ENCODE measurements around the gene BABAM2. TPM values are rescaled to one million over a fixed set of nuclear protein-coding genes. Genes with fewer than 3 reads are reported as not detected.

Gene BABAM2
- total and polyA plus RNA-seq, 2 experiments from 2014 or later, result 28.8 to 43.6 TPM

GRCh38 chr2:28300485-28301341 is 410.2 kb downstream of the BABAM2 start:
- peak; percentile 72 for DNase-seq (ENCODE audit: low spot score)
- no peak for TF ChIP-seq EZH2 (IDR thresholded peaks at IDR 0.05; ENCODE audit: borderline replicate concordance)
- H3K4me3 ChIP-seq, result no peak overlapping the region
- H3K9me2 ChIP-seq (replicated peaks; ENCODE audit: insufficient read depth), result no peaks in the 10 kb centered on the region
- H2AFZ ChIP-seq, result no peak overlapping the region
- H3K4me2 ChIP-seq, result peak overlapping the region; percentile 39
- H3K79me2 ChIP-seq, result no peaks in the 10 kb centered on the region
- H4K20me1 ChIP-seq (ENCODE audit: insufficient read depth, poor library complexity, severe bottlenecking), result no peaks in the 10 kb centered on the region
- peak overlapping the region; percentile 75 for H3K27ac ChIP-seq
- H3K27me3 ChIP-seq, result no peaks in the 10 kb centered on the region
- H3K4me1 ChIP-seq (ENCODE audit: insufficient read depth), result peaks cover 15% of the 10 kb centered on the region
- no peaks in the 10 kb centered on the region for H3K36me3 ChIP-seq (replicated peaks; ENCODE audit: insufficient read depth, low read depth)
- 45% methylated on average over 9 of the region's 9 CpGs for WGBS (ENCODE audit: low lambda C conversion rate, missing lambda C conversion rate)
- H3K9me3 ChIP-seq (ENCODE audit: low read depth), result peaks cover 10% of the 10 kb centered on the region

- Histone ChIP-seq H4K20me1 (ENCODE audit: insufficient read depth, poor library complexity, severe bottlenecking) (no peaks in the 10 kb centered on the region), H3K27ac (no peak overlapping the region), H3K4me1 (ENCODE audit: insufficient read depth) (peaks cover 7% of the 10 kb centered on the region), H3K9me2 (replicated peaks; ENCODE audit: insufficient read depth) (no peaks in the 10 kb centered on the region), H3K9me3 (ENCODE audit: low read depth) (peaks cover 10% of the 10 kb centered on the region), H3K79me2 (no peaks in the 10 kb centered on the region), H2AFZ (no peak overlapping the region), H3K4me3 (no peak overlapping the region), H3K36me3 (replicated peaks; ENCODE audit: insufficient read depth, low read depth) (no peaks in the 10 kb centered on the region), H3K27me3 (no peaks in the 10 kb centered on the region), H3K4me2 (no peak overlapping the region)
- no peak for DNase-seq (ENCODE audit: low spot score)
- WGBS (ENCODE audit: low lambda C conversion rate, missing lambda C conversion rate), result 98% methylated on average over 1 of the region's 1 CpG
- no peak for TF ChIP-seq EZH2phosphoT487 (IDR thresholded peaks at IDR 0.05; ENCODE audit: low read depth, severe bottlenecking, unreplicated experiment)
- TF ChIP-seq EZH2 (IDR thresholded peaks at IDR 0.05; ENCODE audit: borderline replicate concordance), result no peak
- TF ChIP-seq CTCF (IDR thresholded peaks at IDR 0.05; ENCODE audit: poor library complexity), result no peak
These were observed 414.7 kb downstream of the BABAM2 start for GRCh38 chr2:28305202-28305601.

GRCh38 chr2:28310107-28310506 is 419.6 kb downstream of the BABAM2 start:
- Histone ChIP-seq H2AFZ (no peak overlapping the region), H3K9me2 (replicated peaks; ENCODE audit: insufficient read depth) (no peaks in the 10 kb centered on the region), H3K79me2 (no peaks in the 10 kb centered on the region), H3K27ac (peak overlapping the region; percentile 11), H3K4me3 (no peak overlapping the region), H3K27me3 (no peaks in the 10 kb centered on the region), H3K4me2 (no peak overlapping the region), H4K20me1 (ENCODE audit: insufficient read depth, poor library complexity, severe bottlenecking) (no peaks in the 10 kb centered on the region), H3K4me1 (ENCODE audit: insufficient read depth) (no peaks in the 10 kb centered on the region), H3K9me3 (ENCODE audit: low read depth) (peaks cover 5% of the 10 kb centered on the region), H3K36me3 (replicated peaks; ENCODE audit: insufficient read depth, low read depth) (no peaks in the 10 kb centered on the region)
- TF ChIP-seq EZH2 (IDR thresholded peaks at IDR 0.05; ENCODE audit: borderline replicate concordance), result no peak
- no peak for TF ChIP-seq EZH2phosphoT487 (IDR thresholded peaks at IDR 0.05; ENCODE audit: low read depth, severe bottlenecking, unreplicated experiment)
- TF ChIP-seq CTCF (IDR thresholded peaks at IDR 0.05; ENCODE audit: poor library complexity), result no peak
- 36% methylated on average over 2 of the region's 2 CpGs for WGBS (ENCODE audit: low lambda C conversion rate, missing lambda C conversion rate)
- no peak for DNase-seq (ENCODE audit: low spot score)

GRCh38 chr2:28311660-28312249 is 421.2 kb downstream of the BABAM2 start:
- no peak overlapping the region for H3K4me2 ChIP-seq
- H3K27ac ChIP-seq, result no peak overlapping the region
- H3K9me3 ChIP-seq (ENCODE audit: low read depth), result no peaks in the 10 kb centered on the region
- TF ChIP-seq EZH2phosphoT487 (IDR thresholded peaks at IDR 0.05; ENCODE audit: low read depth, severe bottlenecking, unreplicated experiment), result no peak
- no peak for TF ChIP-seq CTCF (IDR thresholded peaks at IDR 0.05; ENCODE audit: poor library complexity)
- no peak for TF ChIP-seq EZH2 (IDR thresholded peaks at IDR 0.05; ENCODE audit: borderline replicate concordance)
- no peak overlapping the region for H2AFZ ChIP-seq
- no peak for DNase-seq (ENCODE audit: low spot score)
- no peaks in the 10 kb centered on the region for H3K4me1 ChIP-seq (ENCODE audit: insufficient read depth)
- H4K20me1 ChIP-seq (ENCODE audit: insufficient read depth, poor library complexity, severe bottlenecking), result no peaks in the 10 kb centered on the region
- WGBS (ENCODE audit: low lambda C conversion rate, missing lambda C conversion rate), result 64% methylated on average over 7 of the region's 7 CpGs
- no peaks in the 10 kb centered on the region for H3K27me3 ChIP-seq
- H3K9me2 ChIP-seq (replicated peaks; ENCODE audit: insufficient read depth), result no peaks in the 10 kb centered on the region
- H3K4me3 ChIP-seq, result no peak overlapping the region
- H3K36me3 ChIP-seq (replicated peaks; ENCODE audit: insufficient read depth, low read depth), result no peaks in the 10 kb centered on the region
- no peaks in the 10 kb centered on the region for H3K79me2 ChIP-seq

Measured in hepatocyte (in vitro differentiated cells).